ENCODE results near the gene FBXW8. TPM values are rescaled to one million over a fixed set of nuclear protein-coding genes. Genes with fewer than 3 reads are reported as not detected.

FBXW8 gene
- total and polyA plus RNA-seq, 5 donors, result 3.3 to 10.2 (median 7.5) TPM

GRCh38 chr12:116926283-116927243 lies 15.8 kb downstream of the FBXW8 start:
- 50% methylated on average over 8 of the region's 8 CpGs for WGBS
- H3K9me3 ChIP-seq (ENCODE audit: control insufficient read depth, low read length), result no peaks in the 10 kb centered on the region
- peaks cover 2% of the 10 kb centered on the region for H3K4me1 ChIP-seq (ENCODE audit: control insufficient read depth, insufficient read depth, low read length)
- no peak overlapping the region for H3K27ac ChIP-seq (ENCODE audit: low read length)
- no peak for DNase-seq
- H3K27me3 ChIP-seq (ENCODE audit: control insufficient read depth, insufficient read depth), result no peaks in the 10 kb centered on the region
- peak overlapping the region; percentile 20 for H3K4me3 ChIP-seq (ENCODE audit: low read length)
- ATAC-seq, result peak in 1 of 2 donors; percentile 75
- intact Hi-C loops (cut with DNase I), result no loop called here

GRCh38 chr12:116927244-116927940 lies 16.6 kb downstream of the FBXW8 start:
- no peak for DNase-seq
- Histone ChIP-seq H3K27ac (ENCODE audit: low read length) (no peak overlapping the region), H3K27me3 (ENCODE audit: control insufficient read depth, insufficient read depth) (no peaks in the 10 kb centered on the region), H3K9me3 (ENCODE audit: control insufficient read depth, low read length) (no peaks in the 10 kb centered on the region), H3K4me1 (ENCODE audit: control insufficient read depth, insufficient read depth, low read length) (peaks cover 2% of the 10 kb centered on the region), H3K4me3 (ENCODE audit: low read length) (no peak overlapping the region)
- ATAC-seq, result no peak
- 69% methylated on average over 9 of the region's 9 CpGs for WGBS
- intact Hi-C loops (cut with DNase I), result no loop called here

- H3K4me1 ChIP-seq (ENCODE audit: control insufficient read depth, insufficient read depth, low read length), result peaks cover 2% of the 10 kb centered on the region
- intact Hi-C loops (cut with DNase I), result no loop called here
- WGBS, result 95% methylated on average over 5 of the region's 5 CpGs
- DNase-seq (no peak), ATAC-seq (no peak)
- no peaks in the 10 kb centered on the region for H3K27me3 ChIP-seq (ENCODE audit: control insufficient read depth, insufficient read depth)
- no peak overlapping the region for H3K4me3 ChIP-seq (ENCODE audit: low read length)
- H3K27ac ChIP-seq (ENCODE audit: low read length), result no peak overlapping the region
- H3K9me3 ChIP-seq (ENCODE audit: control insufficient read depth, low read length), result no peaks in the 10 kb centered on the region
Observed at GRCh38 chr12:116928504-116928903, 17.8 kb downstream of the FBXW8 start.

- no peaks in the 10 kb centered on the region for H3K9me3 ChIP-seq (ENCODE audit: control insufficient read depth, low read length)
- DNase-seq, result no peak
- no peak overlapping the region for H3K27ac ChIP-seq (ENCODE audit: low read length)
- intact Hi-C loops (cut with DNase I), result no loop called here
- no peak overlapping the region for H3K4me3 ChIP-seq (ENCODE audit: low read length)
- peaks cover 5% of the 10 kb centered on the region for H3K4me1 ChIP-seq (ENCODE audit: control insufficient read depth, insufficient read depth, low read length)
- no peak for ATAC-seq
- H3K27me3 ChIP-seq (ENCODE audit: control insufficient read depth, insufficient read depth), result no peaks in the 10 kb centered on the region
Observed at GRCh38 chr12:116929885-116930284, 19.1 kb downstream of the FBXW8 start.

- no peak overlapping the region for H3K27ac ChIP-seq (ENCODE audit: low read length)
- ATAC-seq (no peak), DNase-seq (no peak)
- intact Hi-C loops (cut with DNase I), result no loop called here
- no peaks in the 10 kb centered on the region for H3K9me3 ChIP-seq (ENCODE audit: control insufficient read depth, low read length)
- peaks cover 3% of the 10 kb centered on the region for H3K4me1 ChIP-seq (ENCODE audit: control insufficient read depth, insufficient read depth, low read length)
- no peaks in the 10 kb centered on the region for H3K27me3 ChIP-seq (ENCODE audit: control insufficient read depth, insufficient read depth)
- no peak overlapping the region for H3K4me3 ChIP-seq (ENCODE audit: low read length)
Observed at GRCh38 chr12:116931665-116932064, 20.9 kb downstream of the FBXW8 start.

- WGBS, result 42% methylated on average over 2 of the region's 2 CpGs
- Histone ChIP-seq H3K4me1 (ENCODE audit: control insufficient read depth, insufficient read depth, low read length) (peaks cover 3% of the 10 kb centered on the region), H3K27me3 (ENCODE audit: control insufficient read depth, insufficient read depth) (no peaks in the 10 kb centered on the region), H3K9me3 (ENCODE audit: control insufficient read depth, low read length) (no peaks in the 10 kb centered on the region), H3K27ac (ENCODE audit: low read length) (no peak overlapping the region), H3K4me3 (ENCODE audit: low read length) (no peak overlapping the region)
- intact Hi-C loops (cut with DNase I), result no loop called here
- no peak for ATAC-seq
- DNase-seq, result no peak
Observed at GRCh38 chr12:116933091-116933490, 22.3 kb downstream of the FBXW8 start.

GRCh38 chr12:116933512-116934246 lies 22.9 kb downstream of the FBXW8 start:
- Histone ChIP-seq H3K4me1 (ENCODE audit: control insufficient read depth, insufficient read depth, low read length) (peaks cover 3% of the 10 kb centered on the region), H3K4me3 (ENCODE audit: low read length) (no peak overlapping the region), H3K27me3 (ENCODE audit: control insufficient read depth, insufficient read depth) (no peaks in the 10 kb centered on the region), H3K27ac (ENCODE audit: low read length) (no peak overlapping the region), H3K9me3 (ENCODE audit: control insufficient read depth, low read length) (no peaks in the 10 kb centered on the region)
- ATAC-seq, result no peak
- intact Hi-C loops (cut with DNase I), result no loop called here
- 83% methylated on average over 3 of the region's 3 CpGs for WGBS
- no peak for DNase-seq

- intact Hi-C loops (cut with DNase I), result no loop called here
- H3K9me3 ChIP-seq (ENCODE audit: control insufficient read depth, low read length), result no peaks in the 10 kb centered on the region
- H3K27me3 ChIP-seq (ENCODE audit: control insufficient read depth, insufficient read depth), result no peaks in the 10 kb centered on the region
- no peak overlapping the region for H3K27ac ChIP-seq (ENCODE audit: low read length)
- H3K4me1 ChIP-seq (ENCODE audit: control insufficient read depth, insufficient read depth, low read length), result peaks cover 5% of the 10 kb centered on the region
- H3K4me3 ChIP-seq (ENCODE audit: low read length), result no peak overlapping the region
- 76% methylated on average over 4 of the region's 4 CpGs for WGBS
- ATAC-seq (peak in 1 of 2 donors; percentile 40), DNase-seq (no peak)
Observed at GRCh38 chr12:116934908-116935705, 24.4 kb downstream of the FBXW8 start.

GRCh38 chr12:116937640-116938039 lies 26.9 kb downstream of the FBXW8 start:
- H3K4me1 ChIP-seq (ENCODE audit: control insufficient read depth, insufficient read depth, low read length), result peaks cover 5% of the 10 kb centered on the region
- H3K27me3 ChIP-seq (ENCODE audit: control insufficient read depth, insufficient read depth), result no peaks in the 10 kb centered on the region
- ATAC-seq (no peak), DNase-seq (no peak)
- no peaks in the 10 kb centered on the region for H3K9me3 ChIP-seq (ENCODE audit: control insufficient read depth, low read length)
- 75% methylated on average over 1 of the region's 1 CpG for WGBS
- no peak overlapping the region for H3K4me3 ChIP-seq (ENCODE audit: low read length)
- no peak overlapping the region for H3K27ac ChIP-seq (ENCODE audit: low read length)
- intact Hi-C loops (cut with DNase I), result no loop called here

- peak; percentile 75 to 83 for ATAC-seq
- Histone ChIP-seq H3K27ac (ENCODE audit: low read length) (no peak overlapping the region), H3K4me1 (ENCODE audit: control insufficient read depth, insufficient read depth, low read length) (peaks cover 2% of the 10 kb centered on the region), H3K9me3 (ENCODE audit: control insufficient read depth, low read length) (peaks cover 2% of the 10 kb centered on the region), H3K27me3 (ENCODE audit: control insufficient read depth, insufficient read depth) (no peaks in the 10 kb centered on the region), H3K4me3 (ENCODE audit: low read length) (no peak overlapping the region)
- WGBS, result 64% methylated on average over 3 of the region's 3 CpGs
- intact Hi-C loops (cut with DNase I), result no loop called here
- no peak for DNase-seq
Observed at GRCh38 chr12:116939734-116940133, 29.0 kb downstream of the FBXW8 start.

Measured in right cardiac atrium (tissue), 5 donors.